Measurements from ENCODE around the gene FBXO9. TPM values are rescaled to one million over a fixed set of nuclear protein-coding genes. Genes with fewer than 3 reads are reported as not detected.

Gene FBXO9
- total and polyA plus RNA-seq, 2 of the 8 experiments (the other 6 are each of a cell fraction or from before 2014, with no cell fraction given): 41.3 to 50.9 TPM

- peak overlapping the region; percentile 67 for H4K91ac ChIP-seq (replicated peaks; ENCODE audit: insufficient read length, low read length)
- no peak overlapping the region for H4K5ac ChIP-seq (ENCODE audit: insufficient read length, low read depth, low read length)
- no peaks in the 10 kb centered on the region for H4K20me1 ChIP-seq (replicated peaks in 1 of 2; ENCODE audit: control insufficient read depth in 1 of 2, insufficient read depth in 2 of 2, low read length in 2 of 2)
- FAIRE-seq (no peak), DNase-seq (ENCODE audit: low read depth in 1 of 2, low spot score in 2 of 2) (peak; percentile 29 to 49)
- no peaks in the 10 kb centered on the region for H3K79me1 ChIP-seq (ENCODE audit: low read depth, low read length)
- H2BK5ac ChIP-seq (ENCODE audit: low read depth, low read length): peak overlapping the region; percentile 29; the same call in 1 of the 2 replicates
- H3K18ac ChIP-seq (ENCODE audit: extremely low read depth, low read length): peak overlapping the region; percentile 34; the same call in 1 of the 2 replicates
- H4K8ac ChIP-seq (ENCODE audit: extremely low read depth, insufficient read depth, low read length): no peak overlapping the region
- no peak overlapping the region for H3K4ac ChIP-seq (replicated peaks; ENCODE audit: insufficient read length, low read depth, low read length)
- peaks cover 2 to 17% (median 10%) of the 10 kb centered on the region in 4 experiments for H3K4me1 ChIP-seq (replicated peaks in 1 of 4; ENCODE audit: control insufficient read depth in 3 of 4, insufficient read depth in 4 of 4, low read length in 3 of 4)
- H3K23me2 ChIP-seq (ENCODE audit: low read depth, low read length): no peaks in the 10 kb centered on the region
- no peaks in the 10 kb centered on the region for H3K9me3 ChIP-seq (ENCODE audit: insufficient read depth in 2 of 2, low read depth in 1 of 2, low read length in 1 of 2)
- H3K4me2 ChIP-seq (ENCODE audit: insufficient read depth in 1 of 2, low read depth in 2 of 2, low read length in 2 of 2): peak overlapping the region; percentile 26 to 49
- peak overlapping the region in 1 of 4 experiments; percentile 23; a peak in 1 of 8 replicates for H3K4me3 ChIP-seq (ENCODE audit: extremely low read depth in 1 of 4, insufficient read depth in 2 of 4, low read depth in 3 of 4, low read length in 4 of 4)
- ChIA-PET CTCF (ENCODE audit: partially characterized antibody) (interaction anchor here (0.8 to 1.0 kb wide), 5 partner anchors 12 to 194 kb away, joined by 3 to 4 read pairs (median 3); no protein-coding TSS in a partner anchor), POLR2A (ENCODE audit: partially characterized antibody) (interaction anchor here (0.9 kb wide), 1 partner anchor 12 kb away, joined by 5 read pairs; no protein-coding TSS in a partner anchor)
- H3K56ac ChIP-seq (replicated peaks; ENCODE audit: insufficient read length, low read depth, low read length): no peak overlapping the region
- H3K27me3 ChIP-seq (replicated peaks in 1 of 4; ENCODE audit: control insufficient read depth in 3 of 4, extremely low read depth in 1 of 4, insufficient read depth in 3 of 4, low read length in 3 of 4): no peaks in the 10 kb centered on the region
- H3K23ac ChIP-seq (ENCODE audit: insufficient read length): no peak overlapping the region
- 21% methylated on average over 4 of the region's 4 CpGs; no CpG with 5 or more reads in 1 of the 2 experiments for WGBS, 2 experiments (ENCODE audit: extremely low coverage in 1 of 2, insufficient coverage in 1 of 2, insufficient read length in 1 of 2, insufficient replicate concordance in 2 of 2, low coverage in 1 of 2, low lambda C conversion rate in 2 of 2, missing lambda C conversion rate in 1 of 2)
- no peak overlapping the region; a peak in 1 of 7 replicates for H3K9ac ChIP-seq (replicated peaks in 1 of 4; ENCODE audit: extremely low read depth in 1 of 4, low read depth in 3 of 4, low read length in 3 of 4)
- no peaks in the 10 kb centered on the region for H3K36me3 ChIP-seq (ENCODE audit: control insufficient read depth in 2 of 4, insufficient read depth in 4 of 4, low read length in 3 of 4)
- no peaks in the 10 kb centered on the region for H3K79me2 ChIP-seq (ENCODE audit: control insufficient read depth in 1 of 2, insufficient read depth in 2 of 2, low read length in 2 of 2)
- H3K14ac ChIP-seq (ENCODE audit: insufficient read length): no peak overlapping the region
- H2BK20ac ChIP-seq (ENCODE audit: low read length): 0 out of 2 replicates have a peak overlapping the region, but pooled peaks have one; percentile 6
- H2AFZ ChIP-seq (ENCODE audit: low read length): no peak overlapping the region
- H3K27ac ChIP-seq (ENCODE audit: low read depth, low read length): no peak overlapping the region; the same call in 1 of the 2 replicates
- peak overlapping the region; percentile 8 for H2BK120ac ChIP-seq (replicated peaks; ENCODE audit: low read depth, low read length)
- H2AK5ac ChIP-seq (ENCODE audit: low read depth, low read length): no peak overlapping the region
- no peak overlapping the region for H2BK15ac ChIP-seq (ENCODE audit: low read length)
- peak overlapping the region; percentile 31 for H2BK12ac ChIP-seq (ENCODE audit: low read depth, low read length)
- TF ChIP-seq BRCA1 (IDR thresholded peaks at IDR 0.05; ENCODE audit: low read depth, low read length) (no peak), POLR2AphosphoS5 (IDR thresholded peaks at IDR 0.05; ENCODE audit: low read depth, low read length) (no peak), TCF12 (IDR thresholded peaks at IDR 0.05; ENCODE audit: low read depth, low read length) (peak; percentile 84), SIX5 (IDR thresholded peaks at IDR 0.05; ENCODE audit: low read depth, low read length) (no peak), JUND (IDR thresholded peaks at IDR 0.05; ENCODE audit: low read length) (peak; percentile 97), POU5F1 (IDR thresholded peaks at IDR 0.05; ENCODE audit: low read depth, low read length) (0 out of 2 replicates have a peak, but pooled peaks have one; percentile 63), JUN (IDR thresholded peaks at IDR 0.05; ENCODE audit: low read depth, low read length) (peak; percentile 94), RNF2 (IDR thresholded peaks at IDR 0.05; ENCODE audit: borderline replicate concordance, low read depth, low read length, missing control alignments, poor library complexity, severe bottlenecking) (no peak), SP1 (IDR thresholded peaks at IDR 0.05; ENCODE audit: low read depth, low read length) (0 out of 2 replicates have a peak, but pooled peaks have one; percentile 7)
- TF ChIP-seq, protein P1, sequence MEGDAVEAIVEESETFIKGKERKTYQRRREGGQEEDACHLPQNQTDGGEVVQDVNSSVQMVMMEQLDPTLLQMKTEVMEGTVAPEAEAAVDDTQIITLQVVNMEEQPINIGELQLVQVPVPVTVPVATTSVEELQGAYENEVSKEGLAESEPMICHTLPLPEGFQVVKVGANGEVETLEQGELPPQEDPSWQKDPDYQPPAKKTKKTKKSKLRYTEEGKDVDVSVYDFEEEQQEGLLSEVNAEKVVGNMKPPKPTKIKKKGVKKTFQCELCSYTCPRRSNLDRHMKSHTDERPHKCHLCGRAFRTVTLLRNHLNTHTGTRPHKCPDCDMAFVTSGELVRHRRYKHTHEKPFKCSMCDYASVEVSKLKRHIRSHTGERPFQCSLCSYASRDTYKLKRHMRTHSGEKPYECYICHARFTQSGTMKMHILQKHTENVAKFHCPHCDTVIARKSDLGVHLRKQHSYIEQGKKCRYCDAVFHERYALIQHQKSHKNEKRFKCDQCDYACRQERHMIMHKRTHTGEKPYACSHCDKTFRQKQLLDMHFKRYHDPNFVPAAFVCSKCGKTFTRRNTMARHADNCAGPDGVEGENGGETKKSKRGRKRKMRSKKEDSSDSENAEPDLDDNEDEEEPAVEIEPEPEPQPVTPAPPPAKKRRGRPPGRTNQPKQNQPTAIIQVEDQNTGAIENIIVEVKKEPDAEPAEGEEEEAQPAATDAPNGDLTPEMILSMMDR (IDR thresholded peaks at IDR 0.05; ENCODE audit: control extremely low read depth in 1 of 3, insufficient read depth in 1 of 3, low read depth in 1 of 3, low read length in 3 of 3): no peak
Measured at GRCh38 chr6:53119772-53120409, 54.7 kb downstream of the FBXO9 start.
